HG02884 (cell line): ENCODE data around the gene KLK15.
A peak's percentile ranks its signal among the peaks of the same experiment; 100 is the strongest.
"Not testable (repeated sequence)": the region's sequence is repeated elsewhere in the genome, so short reads cannot be mapped to it uniquely, and the experiment has no call there.

ENCODE experiments used
- ATAC-seq: cut with Tn5 transposase; IDR thresholded peaks from one replicate; pipeline ENCODE4 v1.9.1; 2021; ENCODE audit warnings: mild to moderate bottlenecking, moderate library complexity; ENCODE audit not compliant: unreplicated experiment

The KLK15 gene

GRCh38 chr19:50822661-50823208 is 10.6 kb downstream of the KLK15 start:
- no peak for ATAC-seq

DNA sequence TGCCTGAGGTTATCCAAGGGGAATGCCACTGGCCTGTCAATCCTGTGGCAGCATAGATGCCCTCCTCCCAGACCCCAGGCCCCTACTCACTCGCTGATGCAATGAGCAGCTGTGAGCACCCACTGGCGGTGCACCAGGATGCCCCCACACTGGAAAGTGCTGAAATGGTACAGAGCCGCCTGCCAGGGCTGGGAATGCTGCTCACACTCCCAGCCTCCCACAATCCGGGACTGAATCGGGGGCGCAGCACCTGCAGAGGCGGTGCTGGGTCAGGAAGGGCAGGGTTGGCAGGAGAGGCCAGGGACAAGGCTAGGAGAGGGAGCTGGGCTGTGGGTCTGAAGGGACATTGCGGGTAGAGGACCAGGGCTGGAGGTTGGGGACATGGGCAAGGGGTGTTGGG is 11.8 kb downstream of the KLK15 start:
- ATAC-seq, result no peak

GRCh38 chr19:50821248-50821612 is 12.1 kb downstream of the KLK15 start:
- ATAC-seq, result no peak

- ATAC-seq, result no peak
Measured at GRCh38 chr19:50820549-50821247, 12.7 kb downstream of the KLK15 start.

GRCh38 chr19:50820086-50820485 is 13.3 kb downstream of the KLK15 start:
- ATAC-seq, result no peak

- no peak for ATAC-seq
Measured at GRCh38 chr19:50819636-50820035, 13.7 kb downstream of the KLK15 start.

DNA sequence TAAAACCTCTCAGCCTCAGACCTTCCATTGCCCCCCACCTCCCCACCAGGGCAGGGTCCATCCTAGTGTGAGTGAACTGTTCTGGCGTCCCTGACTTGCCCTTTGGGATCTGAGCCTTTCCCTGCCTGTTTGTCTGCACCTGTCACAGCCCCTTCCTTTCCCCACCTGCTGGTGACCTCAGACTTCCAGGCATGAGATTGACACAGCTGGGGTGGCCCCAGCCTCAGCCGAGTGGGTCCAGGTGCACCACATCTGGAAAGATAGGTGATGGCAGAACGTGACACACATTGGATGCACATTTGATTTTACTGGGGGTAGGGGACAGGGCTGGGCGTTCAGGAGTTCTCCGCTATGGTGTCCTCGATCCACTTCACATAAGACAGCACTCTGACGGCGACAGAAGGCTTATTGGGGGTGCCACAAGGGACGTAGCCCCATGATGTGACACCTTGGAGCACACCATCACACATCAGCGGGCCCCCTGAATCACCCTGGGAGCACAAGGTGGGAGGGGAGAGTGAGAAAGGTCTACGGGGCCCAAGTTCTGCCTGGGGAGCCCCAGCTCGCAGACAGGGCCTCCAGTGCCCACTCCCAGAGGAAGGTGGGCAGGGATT is 14.4 kb downstream of the KLK15 start:
- no peak for ATAC-seq

DNA sequence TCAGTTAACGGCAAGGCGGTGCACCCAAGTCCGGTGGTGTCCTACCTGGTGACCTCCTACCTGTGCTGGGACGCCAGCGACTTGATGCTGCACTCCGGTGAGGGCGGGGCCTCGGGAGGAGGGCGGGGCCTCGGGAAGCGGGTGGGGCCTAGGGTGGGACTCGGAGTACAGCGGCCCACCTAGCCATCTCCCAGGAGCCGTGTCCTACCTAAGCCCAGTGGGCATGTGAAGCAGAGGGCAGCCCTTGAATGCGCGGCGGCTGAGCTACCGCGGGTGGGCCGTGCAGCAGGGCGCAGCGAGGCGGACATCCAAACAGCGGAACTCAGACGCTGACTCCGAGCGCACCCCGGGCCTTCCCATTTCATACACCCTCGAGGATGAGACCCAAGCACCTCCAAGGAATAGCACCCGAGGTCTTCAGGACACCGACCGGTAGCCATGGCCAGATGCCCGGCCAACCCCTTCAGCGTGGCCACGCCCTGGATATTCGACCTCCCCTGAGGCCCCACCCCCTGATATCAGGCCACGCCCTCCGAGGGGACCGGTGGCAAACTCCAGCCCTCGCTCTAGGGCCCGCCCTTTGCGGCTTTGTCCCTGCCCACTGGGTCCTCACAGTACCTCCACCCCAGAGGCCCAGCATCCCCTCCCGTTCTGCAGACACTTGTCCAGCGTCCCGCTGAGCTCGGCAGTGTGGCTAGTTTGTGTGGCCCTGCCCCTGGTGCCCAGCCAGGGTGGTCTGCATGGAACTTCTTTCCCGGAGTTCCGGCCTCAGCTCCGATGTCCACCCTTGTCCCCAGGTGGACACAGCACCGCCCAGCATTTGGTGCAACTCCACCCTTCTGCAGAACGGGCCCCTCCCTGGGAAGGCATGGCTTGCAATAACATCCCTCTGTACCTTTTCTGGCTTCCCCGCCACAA is 15.2 kb downstream of the KLK15 start:
- ATAC-seq, result peak; percentile 59

DNA sequence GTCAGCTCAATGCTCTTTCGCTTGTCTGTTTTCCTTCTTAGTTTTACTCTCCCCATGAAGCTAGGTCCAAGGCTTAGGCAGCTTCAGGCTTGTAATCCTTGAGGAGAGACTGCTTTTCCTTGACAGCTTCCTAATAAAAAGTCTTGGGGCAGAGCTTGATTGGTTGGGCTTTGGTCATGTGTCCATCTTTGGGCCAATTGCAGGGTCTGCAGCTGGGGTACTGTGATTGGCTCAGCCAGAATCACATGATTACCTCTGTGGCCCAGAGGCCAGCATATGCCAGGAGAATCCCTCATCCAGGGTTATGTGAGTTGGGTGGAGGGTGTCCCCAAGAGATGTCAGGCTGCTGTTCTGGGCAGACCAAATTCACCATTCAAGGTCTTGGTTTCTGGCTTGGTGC is 17.9 kb downstream of the KLK15 start:
- ATAC-seq, result no peak

DNA sequence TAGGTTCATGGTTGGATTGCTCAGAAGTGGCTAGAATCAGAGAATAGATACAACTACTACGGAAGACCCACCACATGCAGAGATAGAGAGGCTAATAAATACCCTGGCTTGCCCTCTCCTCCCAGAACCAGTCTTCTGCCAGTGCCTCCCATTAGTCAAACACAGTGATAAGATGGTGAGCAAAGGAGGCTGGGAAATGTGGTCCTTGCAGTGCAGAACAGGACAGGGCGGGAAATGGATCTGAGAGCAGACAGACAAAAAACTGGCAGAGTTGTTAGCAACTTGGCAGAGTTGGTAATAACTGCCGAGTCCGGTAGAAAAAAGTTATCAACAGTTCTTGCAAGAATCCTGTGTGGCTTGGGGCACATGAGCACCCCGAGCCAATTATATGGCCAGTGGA is 18.5 kb downstream of the KLK15 start:
- ATAC-seq, result no peak

DNA sequence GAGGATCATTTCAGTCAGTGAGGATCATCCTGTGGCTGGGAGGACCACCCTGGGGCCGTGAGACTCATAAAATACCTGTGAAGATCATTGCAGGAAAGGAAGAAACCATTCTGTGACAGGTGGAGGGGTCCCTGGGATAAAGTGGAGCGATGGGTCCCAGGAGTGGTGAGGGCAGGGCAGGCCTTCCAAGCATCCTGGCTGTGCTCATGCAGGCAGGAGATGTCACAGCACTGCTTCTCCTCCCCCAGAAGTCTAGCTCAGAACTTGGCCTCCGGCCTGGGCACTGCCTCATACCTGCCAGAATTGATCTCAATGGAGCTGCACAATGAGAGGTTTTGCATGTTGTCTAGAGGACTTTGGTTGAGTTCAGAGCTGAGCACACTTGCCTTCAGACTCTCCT is 20.9 kb downstream of the KLK15 start:
- ATAC-seq, result no peak

- ATAC-seq, result not testable (repeated sequence)
Measured at GRCh38 chr19:50811622-50812238, 21.6 kb downstream of the KLK15 start.

GRCh38 chr19:50808856-50809255 is 24.5 kb downstream of the KLK15 start:
- no peak for ATAC-seq

- ATAC-seq, result peak; percentile 83
Measured at GRCh38 chr19:50804420-50805272, 28.7 kb downstream of the KLK15 start.

GRCh38 chr19:50803633-50804419 is 29.5 kb downstream of the KLK15 start:
- peak; percentile 10 for ATAC-seq

- no peak for ATAC-seq
Measured at GRCh38 chr19:50801107-50801506, 32.3 kb downstream of the KLK15 start.

DNA sequence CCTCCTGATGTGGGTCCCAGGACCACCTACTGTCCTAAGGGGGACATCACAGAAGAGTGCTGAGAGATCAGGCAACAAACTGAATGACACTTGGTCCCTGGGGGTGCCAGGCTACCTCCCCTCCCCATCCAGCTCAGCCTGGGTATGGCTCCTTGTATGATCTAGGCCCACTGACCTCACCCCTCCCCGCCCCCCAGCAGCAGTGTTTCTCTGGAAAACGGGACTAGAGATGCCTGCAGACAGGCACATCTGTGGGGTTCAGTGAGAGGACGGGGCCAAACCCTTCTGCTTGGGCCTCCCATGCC is 33.9 kb downstream of the KLK15 start:
- ATAC-seq, result no peak

DNA sequence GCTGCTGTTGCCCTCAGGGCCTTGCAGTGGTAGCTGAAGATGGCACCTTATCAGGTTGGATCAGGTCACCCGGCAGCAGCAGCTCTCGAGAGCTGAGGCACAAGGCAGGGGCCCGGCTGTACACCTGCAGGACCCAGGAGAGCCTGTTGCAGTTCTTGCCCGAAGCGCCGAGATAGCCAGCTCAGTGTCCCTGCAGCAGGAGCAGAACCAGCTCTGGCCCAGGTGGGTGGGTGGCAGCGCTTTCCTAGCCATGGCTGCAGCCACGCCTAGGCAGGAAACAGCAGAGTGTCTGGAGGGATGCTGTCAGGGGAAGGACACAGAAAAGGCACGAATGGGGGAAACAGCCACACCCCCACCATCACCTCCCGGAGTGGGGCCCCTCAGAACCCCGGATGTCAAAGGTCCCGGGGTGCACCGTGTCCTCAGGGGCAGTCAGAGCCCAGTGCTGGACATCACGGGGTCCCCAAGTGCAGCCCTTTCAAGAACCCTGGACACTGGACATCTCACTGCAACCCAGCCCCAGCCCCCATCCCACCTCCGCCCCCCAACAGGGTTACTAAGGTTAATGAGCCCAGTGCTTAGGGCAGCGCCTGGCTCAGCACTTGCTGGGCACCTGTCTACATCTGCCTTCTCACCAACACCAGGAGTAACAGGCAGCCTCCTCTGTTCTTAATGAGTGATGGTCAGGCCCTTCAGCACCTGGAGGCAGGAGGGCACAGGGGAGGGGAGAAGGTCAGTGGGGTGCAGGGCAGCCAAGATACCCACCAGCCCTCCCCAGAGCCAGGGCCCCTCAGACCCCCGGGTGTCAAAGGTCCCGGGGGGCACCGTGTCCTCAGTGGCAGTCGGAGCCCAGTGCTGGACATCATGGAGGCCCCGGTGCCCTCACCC is 34.5 kb downstream of the KLK15 start:
- ATAC-seq, result no peak
